Neural progenitor cell (in vitro differentiated cells): ENCODE measurements around the gene ORC3.

Source experiments
- CTCF ChIP-seq: fragments of 200-600 bp; sonication (generic); IDR thresholded peaks from 2 replicates; pipeline ENCODE4 v1.5.1; 2017; ENCODE audit warnings: antibody characterized with exemption, mild to moderate bottlenecking
- EZH2phosphoT487 ChIP-seq: fragments of 200-600 bp; sonication (generic); IDR thresholded peaks from 2 replicates; pipeline ENCODE4 v1.6.1; 2017; ENCODE audit warnings: antibody characterized with exemption

DNA sequence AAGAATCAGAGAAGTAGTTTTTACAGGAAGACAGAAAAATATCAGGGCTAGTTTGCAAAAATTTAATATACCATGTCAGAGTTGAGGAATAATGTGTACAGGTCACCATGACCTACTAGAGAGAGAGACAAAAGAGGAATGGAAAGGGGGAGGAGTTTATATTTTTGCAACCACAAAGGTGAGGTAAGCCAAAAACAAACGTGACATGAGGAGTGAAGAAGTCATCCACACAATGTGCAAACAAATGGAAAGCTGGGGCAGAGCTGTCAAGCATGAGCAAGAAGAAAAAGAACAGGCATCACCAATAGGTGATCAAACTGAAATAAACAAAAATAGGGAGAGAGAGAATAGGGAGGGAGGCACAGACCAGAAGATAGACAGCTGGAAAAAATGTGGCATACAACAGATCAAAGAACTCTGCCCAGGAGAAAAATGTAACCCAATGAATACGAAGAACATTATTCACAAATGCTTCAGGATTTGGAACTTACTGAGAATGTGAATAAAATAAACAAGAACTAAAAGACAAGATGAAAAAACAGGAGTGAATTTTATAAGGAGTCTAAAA, 15.6 kb upstream of the ORC3 start:
- TF ChIP-seq CTCF, result no peak
- TF ChIP-seq EZH2phosphoT487, result no peak
